ENCODE measurements around the gene TBC1D23.

GRCh38 chr3:100348727-100349126, 87.9 kb downstream of the TBC1D23 start:
- TF ChIP-seq CTCF (IDR thresholded peaks at IDR 0.05; ENCODE audit: low read length), result no peak
- TF ChIP-seq EZH2 (IDR thresholded peaks at IDR 0.05; ENCODE audit: borderline replicate concordance, low read length), result no peak
